Left kidney (tissue), 2 donors: ENCODE results near the gene PARP12. TPM values are rescaled to one million over a fixed set of nuclear protein-coding genes. Genes with fewer than 3 reads are reported as not detected.

Experiments
- DNase-seq: peaks from one replicate; pipeline ENCODE4 v3.0.0-alpha.2; 2013
- polyA plus RNA-seq: library from polyadenylated mRNA; unstranded; fragments of 120-200 nt; gene quantifications from one replicate; pipeline ENCODE4 v1.2.1, GENCODE V29; 2013; ENCODE audit not compliant: insufficient read length

PARP12 gene
- polyA plus RNA-seq, 1 donor = 22.2 TPM

DNA sequence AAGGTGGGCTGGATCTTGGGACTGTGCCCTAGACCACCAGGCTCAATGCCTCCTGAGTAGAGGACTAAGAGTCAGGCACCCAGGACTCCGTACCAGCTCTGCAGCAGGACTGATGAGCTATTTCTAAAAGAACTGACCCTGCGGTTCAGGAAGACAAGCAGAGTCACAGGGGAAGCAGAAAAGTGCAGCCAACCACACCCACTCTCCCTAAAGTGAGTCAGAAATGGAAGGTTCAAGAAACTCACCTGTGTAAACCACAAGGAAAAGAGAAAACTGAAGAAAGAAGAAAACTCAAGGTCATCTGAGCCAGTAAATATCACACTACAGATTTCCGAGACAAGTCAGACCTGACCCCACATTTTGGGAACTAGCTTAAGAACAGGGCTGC, 2.5 kb downstream of the PARP12 start:
- DNase-seq = no peak

GRCh38 chr7:140059273-140060242, 3.2 kb downstream of the PARP12 start:
- DNase-seq = no peak

DNA sequence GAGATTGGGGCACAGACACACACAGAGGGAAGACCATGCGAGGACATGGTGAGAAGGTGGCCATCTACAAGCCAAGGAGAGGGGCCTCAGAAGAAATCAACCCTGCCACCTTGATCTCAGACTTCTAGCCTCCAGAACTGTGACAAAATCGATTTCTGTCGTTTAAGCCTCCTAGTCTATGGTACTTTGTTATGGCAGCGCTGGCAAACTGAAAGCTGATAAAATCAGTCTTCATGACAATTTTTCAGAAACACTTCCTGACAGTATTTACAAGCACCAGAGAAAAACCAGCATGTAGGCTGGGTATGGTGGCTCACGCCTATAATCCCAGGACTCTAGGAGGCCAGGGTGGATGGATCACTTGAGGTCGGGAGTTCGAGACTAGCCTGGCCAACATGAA, 4.2 kb downstream of the PARP12 start:
- no peak for DNase-seq

GRCh38 chr7:140057143-140057535, 5.6 kb downstream of the PARP12 start:
- DNase-seq = no peak

GRCh38 chr7:140056431-140057142, 6.2 kb downstream of the PARP12 start:
- DNase-seq = no peak

GRCh38 chr7:140055833-140056232, 6.9 kb downstream of the PARP12 start:
- DNase-seq = no peak

GRCh38 chr7:140054751-140055150, 8.0 kb downstream of the PARP12 start:
- DNase-seq = no peak

- DNase-seq = no peak
These were observed 8.8 kb downstream of the PARP12 start for GRCh38 chr7:140053812-140054539.

GRCh38 chr7:140051820-140052219, 10.9 kb downstream of the PARP12 start:
- DNase-seq = no peak

GRCh38 chr7:140050100-140050499, 12.7 kb downstream of the PARP12 start:
- no peak for DNase-seq

DNA sequence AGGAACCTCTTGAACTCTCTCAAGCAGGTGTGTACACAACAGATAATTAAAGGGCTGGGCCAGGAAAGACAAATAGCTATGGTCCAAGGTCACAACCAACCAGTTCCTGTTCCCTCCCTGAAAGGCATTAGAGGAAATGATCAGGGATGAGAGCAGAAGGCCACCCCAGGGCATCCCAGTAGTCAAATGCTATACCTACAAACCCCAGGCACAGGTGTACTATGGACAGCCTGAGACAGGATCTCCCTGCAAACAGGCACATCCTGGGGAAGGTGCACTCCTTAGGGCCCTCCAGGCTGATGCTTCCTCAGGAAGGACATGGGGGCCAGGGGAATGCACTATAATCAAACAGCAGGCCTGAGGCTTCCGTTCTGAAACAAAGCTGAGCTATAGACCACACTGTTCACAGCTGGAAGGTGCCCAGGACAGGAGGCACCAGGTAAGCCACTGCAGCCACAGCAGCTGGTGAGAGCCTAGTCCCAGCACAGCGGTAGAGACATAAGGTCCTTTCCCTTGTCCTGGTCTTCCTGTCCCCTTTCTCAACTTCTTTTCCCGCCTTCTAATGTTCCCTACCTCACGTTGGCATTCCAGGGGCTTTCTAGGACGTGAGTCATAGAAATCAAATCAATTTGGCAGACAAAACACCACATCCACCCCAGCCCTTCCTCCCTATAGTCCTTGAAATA, 13.3 kb downstream of the PARP12 start:
- no peak for DNase-seq

GRCh38 chr7:140048989-140049338, 13.8 kb downstream of the PARP12 start:
- DNase-seq = no peak

DNA sequence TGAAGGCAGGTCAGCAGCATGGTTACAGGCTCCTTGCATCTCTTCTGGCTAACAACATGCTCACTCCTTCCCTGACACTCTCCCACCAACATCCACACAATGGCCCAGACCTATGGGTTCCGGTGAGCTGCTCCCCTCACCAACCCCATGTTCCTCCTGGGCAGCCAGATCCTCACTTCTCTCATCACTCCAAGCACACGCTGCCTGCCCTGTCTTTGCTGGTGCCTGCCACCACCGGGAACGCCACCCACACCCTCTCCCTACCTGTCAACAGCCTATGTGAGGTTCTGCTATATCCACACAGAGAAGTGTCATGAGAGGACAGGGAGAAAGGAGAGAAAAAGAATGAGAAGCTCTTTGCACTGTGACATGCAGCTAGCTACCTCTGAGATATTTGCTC, 14.6 kb downstream of the PARP12 start:
- no peak for DNase-seq

- no peak for DNase-seq
These were observed 15.6 kb downstream of the PARP12 start for GRCh38 chr7:140047197-140047596.

DNA sequence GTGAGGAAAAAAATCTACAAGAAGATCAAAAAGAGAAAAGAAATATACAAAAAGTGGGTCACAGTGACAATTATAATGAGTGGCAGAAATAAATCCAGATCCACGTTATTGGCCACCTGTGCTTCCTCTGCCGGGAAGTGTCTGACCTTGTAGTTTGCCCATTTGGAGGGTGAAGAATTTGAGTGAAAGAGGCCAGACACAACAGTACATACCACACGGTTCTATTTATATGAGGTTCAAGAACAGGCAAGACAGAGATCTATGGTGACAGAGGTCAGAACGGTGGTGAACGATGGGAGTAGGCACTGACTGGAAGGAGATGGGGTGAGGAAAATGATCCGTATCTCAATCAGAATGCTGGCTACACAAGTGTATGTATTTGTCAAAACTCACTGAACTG, 17.1 kb downstream of the PARP12 start:
- DNase-seq = no peak

GRCh38 chr7:140044251-140044650, 18.5 kb downstream of the PARP12 start:
- DNase-seq = no peak

- DNase-seq = no peak
These were observed 20.4 kb downstream of the PARP12 start for GRCh38 chr7:140042386-140042670.

DNA sequence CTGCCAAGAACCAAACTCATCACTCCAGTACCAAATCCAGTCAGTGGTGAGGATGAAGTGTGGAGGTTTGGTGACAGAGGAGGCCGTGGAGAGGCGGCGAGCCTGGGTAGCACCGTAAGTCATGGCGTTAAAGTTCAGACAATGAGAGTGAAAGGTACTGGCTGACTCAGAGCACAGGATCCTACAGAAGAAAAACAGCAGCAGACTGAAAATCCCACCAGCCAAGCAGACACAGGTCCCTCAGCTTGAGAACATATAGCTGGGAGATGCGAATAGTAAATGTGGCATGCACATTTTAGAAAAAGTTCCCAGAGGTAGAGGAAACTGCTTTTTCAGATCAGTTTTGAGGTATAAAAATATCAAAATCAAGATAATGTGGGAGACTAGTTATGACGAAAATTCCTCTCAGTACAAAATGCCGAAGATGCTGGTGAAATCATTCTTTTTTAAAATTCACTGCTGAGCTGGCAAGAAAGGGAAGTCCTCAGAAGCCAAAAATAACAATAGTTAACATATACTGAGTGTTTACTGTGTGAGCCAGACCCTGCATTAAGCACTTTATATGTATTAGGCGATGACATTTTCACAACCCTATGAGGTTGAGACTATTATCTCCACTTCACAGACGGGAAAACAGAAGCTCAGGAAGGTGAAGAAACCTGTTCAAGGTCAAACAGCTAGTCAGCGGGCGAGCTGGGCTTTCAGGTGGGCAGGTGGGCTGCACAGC, 20.9 kb downstream of the PARP12 start:
- no peak for DNase-seq

- no peak for DNase-seq
These were observed 22.9 kb downstream of the PARP12 start for GRCh38 chr7:140039896-140040295.

- no peak for DNase-seq
These were observed 23.7 kb downstream of the PARP12 start for GRCh38 chr7:140039066-140039465.

GRCh38 chr7:140036224-140036962, 26.4 kb downstream of the PARP12 start:
- no peak for DNase-seq
